B cell (primary cell): ENCODE measurements around the gene ATP6V1B1.

Source experiments
- EZH2 ChIP-seq: IDR thresholded peaks from 2 replicates; pipeline ENCODE4 v1.6.1; 2012; ENCODE audit warnings: borderline replicate concordance, low read depth, mild to moderate bottlenecking, moderate library complexity, low read length; ENCODE audit not compliant: insufficient read depth, poor library complexity, severe bottlenecking
- TF ChIP-seq, protein P1 (sequence below): fragments of 200-600 bp; IDR thresholded peaks from one replicate; pipeline ENCODE4 v1.8.0; 2022; ENCODE audit warnings: antibody characterized with exemption, mild to moderate bottlenecking

DNA sequence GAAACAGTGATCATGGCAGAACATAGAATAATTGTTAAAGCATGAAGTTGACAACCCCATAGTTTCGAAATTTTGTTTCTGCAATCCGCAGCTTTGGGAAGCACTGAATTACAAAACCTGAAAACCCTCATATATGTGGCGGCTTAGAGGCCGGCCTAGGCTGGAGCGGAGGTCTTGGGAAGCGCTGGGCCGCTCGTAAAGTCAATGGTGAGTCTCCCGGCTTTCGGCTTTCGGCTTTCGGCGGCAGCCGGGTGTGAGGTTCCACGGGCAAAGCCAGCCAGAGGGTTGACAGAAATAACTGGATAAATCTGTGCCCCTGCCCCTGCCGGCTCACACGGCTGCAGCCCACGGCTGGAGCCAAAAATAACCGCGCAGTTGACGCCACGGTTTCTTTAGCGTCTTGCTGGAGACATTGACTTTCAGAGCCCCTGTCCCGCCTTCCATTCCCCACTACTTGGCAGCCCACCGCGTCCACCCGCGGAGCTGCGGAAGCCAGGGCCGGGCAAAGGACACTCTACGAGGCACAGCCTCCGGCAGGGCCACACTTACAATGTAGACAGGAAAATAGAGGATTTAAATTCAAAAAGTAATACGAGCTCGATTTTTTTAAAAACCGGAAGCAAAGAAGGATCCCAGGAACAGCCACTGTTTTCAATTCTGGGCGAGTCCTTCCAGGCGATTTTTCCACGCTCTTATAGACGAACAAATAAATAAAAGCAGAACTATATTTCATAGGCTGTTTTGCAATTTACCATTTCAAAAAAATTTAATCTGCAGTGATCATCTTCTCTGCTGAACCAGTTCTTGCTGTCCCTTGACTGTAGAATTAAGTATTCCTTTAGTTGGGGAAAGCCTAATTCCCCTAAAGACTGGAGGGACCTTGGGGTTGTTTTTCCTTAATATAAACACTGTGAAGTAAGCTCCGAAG lies 28.3 kb upstream of the ATP6V1B1 start:
- TF ChIP-seq, protein P1, sequence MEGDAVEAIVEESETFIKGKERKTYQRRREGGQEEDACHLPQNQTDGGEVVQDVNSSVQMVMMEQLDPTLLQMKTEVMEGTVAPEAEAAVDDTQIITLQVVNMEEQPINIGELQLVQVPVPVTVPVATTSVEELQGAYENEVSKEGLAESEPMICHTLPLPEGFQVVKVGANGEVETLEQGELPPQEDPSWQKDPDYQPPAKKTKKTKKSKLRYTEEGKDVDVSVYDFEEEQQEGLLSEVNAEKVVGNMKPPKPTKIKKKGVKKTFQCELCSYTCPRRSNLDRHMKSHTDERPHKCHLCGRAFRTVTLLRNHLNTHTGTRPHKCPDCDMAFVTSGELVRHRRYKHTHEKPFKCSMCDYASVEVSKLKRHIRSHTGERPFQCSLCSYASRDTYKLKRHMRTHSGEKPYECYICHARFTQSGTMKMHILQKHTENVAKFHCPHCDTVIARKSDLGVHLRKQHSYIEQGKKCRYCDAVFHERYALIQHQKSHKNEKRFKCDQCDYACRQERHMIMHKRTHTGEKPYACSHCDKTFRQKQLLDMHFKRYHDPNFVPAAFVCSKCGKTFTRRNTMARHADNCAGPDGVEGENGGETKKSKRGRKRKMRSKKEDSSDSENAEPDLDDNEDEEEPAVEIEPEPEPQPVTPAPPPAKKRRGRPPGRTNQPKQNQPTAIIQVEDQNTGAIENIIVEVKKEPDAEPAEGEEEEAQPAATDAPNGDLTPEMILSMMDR: no peak
- TF ChIP-seq EZH2: no peak
